PFSK-1 (cell line): ENCODE data around the gene SRI.

Experiments used
- FOXP2 ChIP-seq: optimal IDR thresholded peaks from 2 replicates; pipeline ENCODE3; 2011; ENCODE audit warnings: borderline replicate concordance, control low read depth, inconsistent platforms; ENCODE audit not compliant: insufficient read depth; ENCODE audit errors: extremely low read length, extremely low read depth
- POLR2AphosphoS5 ChIP-seq: IDR thresholded peaks from 2 replicates; pipeline ENCODE4 v1.6.1; 2012; ENCODE audit warnings: low read depth, mild to moderate bottlenecking, control low read depth, low read length, moderate library complexity
- REST ChIP-seq, 2 experiments: IDR thresholded peaks; 2 replicates each; pipeline versions ENCODE4 v1.6.1 to v1.8.0; 2011 to 2012; ENCODE audit warnings: low read depth in 2 of 2, low read length in 2 of 2, control low read depth in 1 of 2, inconsistent platforms in 1 of 2, mild to moderate bottlenecking in 1 of 2, moderate library complexity in 1 of 2; ENCODE audit not compliant: insufficient read depth in 1 of 2
- SIN3A ChIP-seq: IDR thresholded peaks from 2 replicates; pipeline ENCODE4 v1.6.1; 2012; ENCODE audit warnings: mild to moderate bottlenecking, low read length, moderate library complexity, borderline replicate concordance; ENCODE audit not compliant: insufficient read depth
- TAF1 ChIP-seq: IDR thresholded peaks from 2 replicates; pipeline ENCODE4 v1.6.1; 2012; ENCODE audit warnings: low read length, control low read depth, borderline replicate concordance; ENCODE audit not compliant: insufficient read depth

- TF ChIP-seq POLR2AphosphoS5 (no peak), TAF1 (no peak), REST (IDR thresholded peaks at IDR 0.05; ENCODE audit: insufficient read depth in 1 of 2, low read depth in 2 of 2, low read length in 2 of 2) (no peak), SIN3A (no peak), FOXP2 (no peak)
Measured at GRCh38 chr7:88200789-88201188, 19.0 kb downstream of the SRI start.
